Measurements from ENCODE around the gene CXorf38.
A peak's percentile ranks its signal among the peaks of the same experiment; 100 is the strongest.

The CXorf38 gene

GRCh38 chrX:40651620-40652223 lies 4.4 kb upstream of the CXorf38 start:
- Mint-ChIP-seq H3K27me3 (no peaks in the 10 kb centered on the region), H3K4me1 (peaks cover 4% of the 10 kb centered on the region), H3K36me3 (peaks cover 2% of the 10 kb centered on the region), H3K9me3 (no peaks in the 10 kb centered on the region), H3K4me3 (no peak overlapping the region), H3K27ac (no peak overlapping the region)

GRCh38 chrX:40646489-40647306 lies 663 bp downstream of the CXorf38 start:
- H3K27ac Mint-ChIP-seq = peak overlapping the region; percentile 90
- H3K27me3 Mint-ChIP-seq = no peaks in the 10 kb centered on the region
- peaks cover 38% of the 10 kb centered on the region for H3K4me1 Mint-ChIP-seq
- peak overlapping the region; percentile 97 for H3K4me3 Mint-ChIP-seq
- H3K36me3 Mint-ChIP-seq = peaks cover 2% of the 10 kb centered on the region
- H3K9me3 Mint-ChIP-seq = no peaks in the 10 kb centered on the region

GRCh38 chrX:40644821-40645358 lies 2.5 kb downstream of the CXorf38 start:
- Mint-ChIP-seq H3K27me3 (no peaks in the 10 kb centered on the region), H3K36me3 (peaks cover 2% of the 10 kb centered on the region), H3K4me3 (peak overlapping the region; percentile 87), H3K9me3 (no peaks in the 10 kb centered on the region), H3K4me1 (peaks cover 37% of the 10 kb centered on the region), H3K27ac (peak overlapping the region; percentile 87)

- Mint-ChIP-seq H3K27me3 (no peaks in the 10 kb centered on the region), H3K4me3 (peak overlapping the region; percentile 87), H3K9me3 (no peaks in the 10 kb centered on the region), H3K27ac (peak overlapping the region; percentile 92), H3K4me1 (peaks cover 42% of the 10 kb centered on the region), H3K36me3 (peaks cover 2% of the 10 kb centered on the region)
These were observed 3.2 kb downstream of the CXorf38 start for GRCh38 chrX:40644176-40644575.

GRCh38 chrX:40637687-40638086 lies 9.7 kb downstream of the CXorf38 start:
- Mint-ChIP-seq H3K27me3 (no peaks in the 10 kb centered on the region), H3K36me3 (peaks cover 12% of the 10 kb centered on the region), H3K9me3 (no peaks in the 10 kb centered on the region), H3K4me1 (peaks cover 43% of the 10 kb centered on the region), H3K4me3 (no peak overlapping the region), H3K27ac (no peak overlapping the region)

- Mint-ChIP-seq H3K27ac (peak overlapping the region; percentile 52), H3K4me1 (peaks cover 24% of the 10 kb centered on the region), H3K36me3 (peaks cover 12% of the 10 kb centered on the region), H3K27me3 (no peaks in the 10 kb centered on the region), H3K9me3 (no peaks in the 10 kb centered on the region), H3K4me3 (no peak overlapping the region)
These were observed 15.2 kb downstream of the CXorf38 start for GRCh38 chrX:40632199-40632598.

- Mint-ChIP-seq H3K36me3 (peaks cover 2% of the 10 kb centered on the region), H3K27ac (peak overlapping the region; percentile 24), H3K9me3 (no peaks in the 10 kb centered on the region), H3K4me1 (peaks cover 7% of the 10 kb centered on the region), H3K4me3 (no peak overlapping the region), H3K27me3 (no peaks in the 10 kb centered on the region)
These were observed 18.9 kb downstream of the CXorf38 start for GRCh38 chrX:40628506-40628905.

- no peak overlapping the region for H3K27ac Mint-ChIP-seq
These were observed 22.1 kb downstream of the CXorf38 start for GRCh38 chrX:40625294-40625693.

GRCh38 chrX:40623665-40624064 lies 23.7 kb downstream of the CXorf38 start:
- Mint-ChIP-seq H3K27ac (no peak overlapping the region), H3K9me3 (no peaks in the 10 kb centered on the region), H3K36me3 (no peaks in the 10 kb centered on the region), H3K4me1 (no peaks in the 10 kb centered on the region), H3K4me3 (no peak overlapping the region), H3K27me3 (no peaks in the 10 kb centered on the region)

More at GRCh38 chrX:40625294-40625693, 22.1 kb downstream of the CXorf38 start:
- no peaks in the 10 kb centered on the region for H3K4me1 Mint-ChIP-seq
- no peaks in the 10 kb centered on the region for H3K27me3 Mint-ChIP-seq
- H3K36me3 Mint-ChIP-seq = no peaks in the 10 kb centered on the region
- H3K4me3 Mint-ChIP-seq = no peak overlapping the region
- H3K9me3 Mint-ChIP-seq = no peaks in the 10 kb centered on the region

- Mint-ChIP-seq H3K27me3 (no peaks in the 10 kb centered on the region), H3K4me3 (no peak within 1 kb of the TSS), H3K9me3 (no peaks in the 10 kb centered on the region), H3K4me1 (no peaks in the 10 kb centered on the region), H3K36me3 (no peaks in the 10 kb centered on the region), H3K27ac (no peak within 1 kb of the TSS)
These were observed 24.2 kb downstream of the CXorf38 start, which contains the start of gene MPC1L for GRCh38 chrX:40623139-40623536. Gene MPC1L, plus strand, starts transcription at chrX:40623428. Its CDS starts 138 bp downstream, at chrX:40623566.

- Mint-ChIP-seq H3K36me3 (no peaks in the 10 kb centered on the region), H3K4me3 (no peak overlapping the region), H3K9me3 (no peaks in the 10 kb centered on the region), H3K27me3 (no peaks in the 10 kb centered on the region), H3K4me1 (no peaks in the 10 kb centered on the region), H3K27ac (no peak overlapping the region)
These were observed 24.8 kb downstream of the CXorf38 start for GRCh38 chrX:40622479-40623138.

- H3K4me1 Mint-ChIP-seq = no peaks in the 10 kb centered on the region
- H3K36me3 Mint-ChIP-seq = no peaks in the 10 kb centered on the region
- no peaks in the 10 kb centered on the region for H3K27me3 Mint-ChIP-seq
- H3K9me3 Mint-ChIP-seq = no peaks in the 10 kb centered on the region
- H3K27ac Mint-ChIP-seq = no peak overlapping the region
- H3K4me3 Mint-ChIP-seq = no peak overlapping the region
These were observed 29.8 kb downstream of the CXorf38 start for GRCh38 chrX:40617566-40617965.

- Mint-ChIP-seq H3K4me3 (no peak overlapping the region), H3K27ac (no peak overlapping the region), H3K36me3 (no peaks in the 10 kb centered on the region), H3K27me3 (no peaks in the 10 kb centered on the region), H3K9me3 (no peaks in the 10 kb centered on the region), H3K4me1 (no peaks in the 10 kb centered on the region)
These were observed 31.4 kb downstream of the CXorf38 start for GRCh38 chrX:40615976-40616375.

GRCh38 chrX:40612511-40612910 lies 34.9 kb downstream of the CXorf38 start:
- no peaks in the 10 kb centered on the region for H3K4me1 Mint-ChIP-seq
- H3K4me3 Mint-ChIP-seq = no peak overlapping the region
- no peak overlapping the region for H3K27ac Mint-ChIP-seq
- H3K27me3 Mint-ChIP-seq = no peaks in the 10 kb centered on the region
- no peaks in the 10 kb centered on the region for H3K9me3 Mint-ChIP-seq
- no peaks in the 10 kb centered on the region for H3K36me3 Mint-ChIP-seq

- Mint-ChIP-seq H3K36me3 (no peaks in the 10 kb centered on the region), H3K4me1 (no peaks in the 10 kb centered on the region), H3K27me3 (no peaks in the 10 kb centered on the region), H3K4me3 (no peak overlapping the region), H3K27ac (no peak overlapping the region), H3K9me3 (no peaks in the 10 kb centered on the region)
These were observed 40.0 kb downstream of the CXorf38 start for GRCh38 chrX:40607381-40607780.

GRCh38 chrX:40603446-40603845 lies 43.9 kb downstream of the CXorf38 start:
- Mint-ChIP-seq H3K4me1 (no peaks in the 10 kb centered on the region), H3K36me3 (peaks cover 1% of the 10 kb centered on the region), H3K27ac (no peak overlapping the region), H3K4me3 (no peak overlapping the region), H3K9me3 (no peaks in the 10 kb centered on the region), H3K27me3 (no peaks in the 10 kb centered on the region)

All from activated naive CD4-positive, alpha-beta T cell treated with anti-CD3 and anti-CD28 coated beads, Interleukin-2, amount 50 U/mL, for 24 hours (primary cell).